Kidney (tissue), 14 donors: ENCODE data around the gene ENDOG. TPM values are rescaled to one million over a fixed set of nuclear protein-coding genes. Genes with fewer than 3 reads are reported as not detected.

Source experiments
- DNase-seq, 5 donors: peaks; one replicate each; pipeline ENCODE4 v3.0.0-alpha.2; 2013 to 2020
- FAIRE-seq: peaks from 2 replicates; lab custom pipeline; 2012; peaks lifted over from hg19 to GRCh38; lab: Jason Lieb, UNC
- H3K27ac ChIP-seq, 2 donors: one replicate each; pipeline ENCODE4 v1.7.0; 2013; ENCODE audit warnings: low read depth in 2 of 2, low read length in 2 of 2, inconsistent platforms in 1 of 2
- H3K27me3 ChIP-seq: one replicate; pipeline ENCODE4 v1.7.1; 2013; ENCODE audit warnings: low read length, inconsistent platforms; ENCODE audit not compliant: control insufficient read depth, insufficient read depth
- H3K36me3 ChIP-seq, 3 donors: one replicate each; pipeline versions ENCODE4 v1.7.0 to v1.7.1; 2013; ENCODE audit warnings: low read length in 3 of 3, control low read depth in 1 of 3, inconsistent platforms in 1 of 3; ENCODE audit not compliant: insufficient read depth in 3 of 3, control insufficient read depth in 2 of 3
- H3K4me1 ChIP-seq, 3 donors: one replicate each; pipeline versions ENCODE4 v1.7.0 to v1.7.1; 2013; ENCODE audit warnings: low read length in 3 of 3, inconsistent platforms in 1 of 3, low read depth in 1 of 3; ENCODE audit not compliant: control insufficient read depth in 2 of 3, insufficient read depth in 2 of 3
- H3K4me3 ChIP-seq, 3 donors: one replicate each; pipeline versions ENCODE4 v1.7.0 to v1.8.1; 2013; ENCODE audit warnings: low read length in 3 of 3, control low read depth in 1 of 3, inconsistent platforms in 1 of 3
- H3K9ac ChIP-seq, 3 donors: one replicate each; pipeline versions ENCODE4 v1.7.0 to v1.7.1; 2013; ENCODE audit warnings: low read length in 3 of 3, control low read depth in 1 of 3, inconsistent platforms in 1 of 3
- H3K9me3 ChIP-seq, 3 donors: one replicate each; pipeline versions ENCODE4 v1.7.0 to v1.7.1; 2013; ENCODE audit warnings: low read length in 3 of 3, control low read depth in 1 of 3, inconsistent platforms in 1 of 3; ENCODE audit not compliant: control insufficient read depth in 2 of 3, insufficient read depth in 1 of 3
- intact Hi-C: fragments of 100-400 bp; cut with DNase I; formaldehyde crosslinking; loops from one replicate; pipeline ENCODE4 v1.11.1; 2022
- polyA plus RNA-seq: library from polyadenylated mRNA; stranded (reverse); fragments of 350-450 nt; fragmentation: Illumina TruSeq; extraction: RNeasy Lipid Tissue Mini Kit (QIAGEN cat#74804); gene quantifications from one replicate; pipeline ENCODE4 v1.2.3, GENCODE V29; 2014; ENCODE audit warnings: low read depth, low replicate concordance; ENCODE audit not compliant: insufficient read depth
- total RNA-seq: library from RNA; stranded (reverse); fragmentation: NEBNext Ultra II Directional; extraction: Animal tissue kit (Norgen Biotek cat#: 25700); gene quantifications from one replicate; pipeline ENCODE4 v1.2.1, GENCODE V29; 2021
- TF ChIP-seq, protein P1 (sequence below): IDR thresholded peaks from 3 replicates; pipeline ENCODE4 v1.5.1; 2012; ENCODE audit warnings: mild to moderate bottlenecking, moderate library complexity, borderline replicate concordance; ENCODE audit not compliant: insufficient read depth; ENCODE audit errors: extremely low read depth
- donor health status: control.
- donor health status: control.
- donor health status: control.
- donor health status: control.
- donor health status: control.
- donor health status: DM: yes; HTN: yes; CAD: no.
- donor health status: Normal renal cell carcinoma (clear cell type).

Gene ENDOG
- total and polyA plus RNA-seq, 2 donors from 2014 or later: 20.6 to 59.9 TPM

DNA sequence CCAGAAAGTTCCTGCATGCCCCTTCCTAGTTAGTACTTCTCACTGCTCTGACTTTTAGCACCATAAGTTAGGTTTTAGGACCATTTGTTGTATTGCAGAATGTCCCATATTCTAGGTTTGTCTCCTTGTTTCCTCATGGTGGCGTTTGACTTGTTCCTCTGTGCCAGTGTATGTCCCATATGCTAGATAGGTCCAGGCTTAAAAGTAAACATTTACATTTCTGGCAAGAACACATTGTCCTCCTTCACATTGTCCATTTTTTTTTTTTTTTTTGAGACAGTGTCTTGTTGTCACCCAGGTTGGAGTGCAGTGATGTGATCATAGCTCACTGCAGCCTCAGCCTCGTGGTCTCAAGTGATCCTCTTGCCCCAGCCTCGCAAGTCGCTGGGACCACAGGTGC is 15.8 kb upstream of the ENDOG start:
- H3K36me3 ChIP-seq: peaks cover 3 to 59% (median 36%) of the 10 kb centered on the region in 3 donors
- intact Hi-C loops: no loop called here
- H3K27me3 ChIP-seq: no peaks in the 10 kb centered on the region
- H3K9me3 ChIP-seq: no peaks in the 10 kb centered on the region
- H3K27ac ChIP-seq: no peak overlapping the region
- no peak for FAIRE-seq
- DNase-seq: no peak
- no peak overlapping the region for H3K4me3 ChIP-seq
- no peak overlapping the region for H3K9ac ChIP-seq
- no peaks in the 10 kb centered on the region for H3K4me1 ChIP-seq
- TF ChIP-seq, protein P1, sequence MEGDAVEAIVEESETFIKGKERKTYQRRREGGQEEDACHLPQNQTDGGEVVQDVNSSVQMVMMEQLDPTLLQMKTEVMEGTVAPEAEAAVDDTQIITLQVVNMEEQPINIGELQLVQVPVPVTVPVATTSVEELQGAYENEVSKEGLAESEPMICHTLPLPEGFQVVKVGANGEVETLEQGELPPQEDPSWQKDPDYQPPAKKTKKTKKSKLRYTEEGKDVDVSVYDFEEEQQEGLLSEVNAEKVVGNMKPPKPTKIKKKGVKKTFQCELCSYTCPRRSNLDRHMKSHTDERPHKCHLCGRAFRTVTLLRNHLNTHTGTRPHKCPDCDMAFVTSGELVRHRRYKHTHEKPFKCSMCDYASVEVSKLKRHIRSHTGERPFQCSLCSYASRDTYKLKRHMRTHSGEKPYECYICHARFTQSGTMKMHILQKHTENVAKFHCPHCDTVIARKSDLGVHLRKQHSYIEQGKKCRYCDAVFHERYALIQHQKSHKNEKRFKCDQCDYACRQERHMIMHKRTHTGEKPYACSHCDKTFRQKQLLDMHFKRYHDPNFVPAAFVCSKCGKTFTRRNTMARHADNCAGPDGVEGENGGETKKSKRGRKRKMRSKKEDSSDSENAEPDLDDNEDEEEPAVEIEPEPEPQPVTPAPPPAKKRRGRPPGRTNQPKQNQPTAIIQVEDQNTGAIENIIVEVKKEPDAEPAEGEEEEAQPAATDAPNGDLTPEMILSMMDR: no peak

DNA sequence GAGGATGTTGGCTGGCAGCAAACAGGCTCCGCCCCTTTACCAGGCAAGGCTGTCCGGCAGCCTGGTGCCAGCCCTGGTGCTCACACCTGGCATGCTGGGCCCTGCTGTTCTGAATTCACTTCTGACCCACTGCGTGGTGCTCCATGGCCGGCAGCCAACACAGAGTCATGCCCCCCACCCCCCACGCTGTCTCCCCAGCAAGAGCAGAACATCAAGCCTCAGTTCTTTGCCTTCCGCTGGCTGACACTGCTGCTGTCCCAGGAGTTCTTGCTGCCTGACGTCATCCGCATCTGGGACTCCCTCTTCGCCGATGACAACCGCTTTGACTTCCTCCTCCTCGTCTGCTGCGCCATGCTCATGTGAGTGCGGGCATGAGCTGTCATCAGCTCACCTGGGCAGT is 12.6 kb upstream of the ENDOG start:
- Histone ChIP-seq H3K36me3 (peaks cover 3 to 53% (median 30%) of the 10 kb centered on the region in 3 donors), H3K4me1 (no peaks in the 10 kb centered on the region), H3K4me3 (no peak overlapping the region), H3K27me3 (no peaks in the 10 kb centered on the region), H3K9me3 (no peaks in the 10 kb centered on the region), H3K9ac (no peak overlapping the region), H3K27ac (no peak overlapping the region)
- TF ChIP-seq, protein P1: no peak
- no peak for DNase-seq
- FAIRE-seq: no peak
- intact Hi-C loops: no loop called here

DNA sequence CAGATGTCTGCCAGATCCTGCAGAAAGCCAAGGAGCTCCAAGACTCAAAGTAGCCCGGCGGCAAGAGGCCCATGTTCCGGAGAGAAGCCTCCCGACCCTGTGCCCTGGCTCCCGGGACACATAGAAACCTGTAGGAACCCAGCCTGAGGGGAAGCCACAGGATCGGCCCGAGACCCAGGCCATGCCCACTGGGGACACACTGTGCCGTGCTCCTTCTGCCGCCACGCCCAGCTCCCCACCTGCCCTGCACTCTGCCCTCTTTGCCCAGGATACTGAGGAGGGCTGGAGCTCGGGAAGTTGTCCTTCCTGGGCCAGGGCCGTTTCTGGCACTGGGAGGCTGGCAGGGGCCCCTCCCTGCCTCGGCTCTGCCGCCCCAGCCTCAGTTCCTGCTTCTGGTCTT is 10.5 kb upstream of the ENDOG start:
- no peak overlapping the region for H3K27ac ChIP-seq
- DNase-seq (no peak), FAIRE-seq (no peak)
- intact Hi-C loops: no loop called here
- no peaks in the 10 kb centered on the region for H3K27me3 ChIP-seq
- H3K4me3 ChIP-seq: no peak overlapping the region
- H3K9me3 ChIP-seq: no peaks in the 10 kb centered on the region
- no peak overlapping the region for H3K9ac ChIP-seq
- H3K36me3 ChIP-seq: peaks cover 0 to 46% (median 23%) of the 10 kb centered on the region in 3 donors
- TF ChIP-seq, protein P1: no peak
- H3K4me1 ChIP-seq: no peaks in the 10 kb centered on the region

DNA sequence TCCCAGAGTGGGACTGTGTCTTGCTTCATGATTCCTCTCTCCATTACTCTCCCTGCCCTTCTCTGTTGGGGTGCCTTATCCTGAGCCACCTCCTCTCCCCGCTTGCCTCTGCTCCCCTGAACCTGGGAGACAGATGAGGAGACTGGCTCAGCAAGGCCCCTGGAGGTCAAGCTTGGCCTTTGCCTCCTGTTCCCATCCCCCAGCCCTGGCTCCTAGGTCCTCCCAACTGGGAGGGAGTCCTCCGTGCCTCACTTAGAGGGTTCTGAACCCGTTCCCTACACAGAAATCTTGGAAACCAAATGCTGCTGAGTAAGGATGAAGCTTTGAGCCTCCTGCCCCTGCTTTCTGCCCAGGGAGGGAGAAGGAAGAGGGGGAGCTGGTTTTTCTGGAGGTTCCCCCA is 9.8 kb upstream of the ENDOG start:
- intact Hi-C loops: no loop called here
- DNase-seq (no peak), FAIRE-seq (no peak)
- Histone ChIP-seq H3K9ac (no peak overlapping the region), H3K27ac (no peak overlapping the region), H3K4me1 (no peaks in the 10 kb centered on the region), H3K36me3 (peaks cover 0 to 39% (median 18%) of the 10 kb centered on the region in 3 donors), H3K27me3 (no peaks in the 10 kb centered on the region), H3K9me3 (no peaks in the 10 kb centered on the region), H3K4me3 (no peak overlapping the region)
- TF ChIP-seq, protein P1: no peak
